ENCODE data around the gene XPO4.

XPO4 gene

GRCh38 chr13:20828539-20829364, 73.8 kb downstream of the XPO4 start:
- peak in 1 of 2 donors; percentile 6 for DNase-seq (ENCODE audit: low read depth in 2 of 2)

GRCh38 chr13:20826843-20827560, 75.5 kb downstream of the XPO4 start:
- DNase-seq (ENCODE audit: low read depth in 2 of 2) = no peak

GRCh38 chr13:20826301-20826700, 76.2 kb downstream of the XPO4 start:
- DNase-seq (ENCODE audit: low read depth in 2 of 2) = no peak

GRCh38 chr13:20825477-20825875, 77.1 kb downstream of the XPO4 start:
- no peak for DNase-seq (ENCODE audit: low read depth in 2 of 2)

- DNase-seq (ENCODE audit: low read depth in 2 of 2) = no peak
These were observed 77.6 kb downstream of the XPO4 start for GRCh38 chr13:20824762-20825476.

GRCh38 chr13:20823071-20823470, 79.5 kb downstream of the XPO4 start:
- no peak for DNase-seq (ENCODE audit: low read depth in 2 of 2)

- DNase-seq (ENCODE audit: low read depth in 2 of 2) = no peak
These were observed 80.1 kb downstream of the XPO4 start for GRCh38 chr13:20822406-20822805.

- no peak for DNase-seq (ENCODE audit: low read depth in 2 of 2)
These were observed 82.8 kb downstream of the XPO4 start for GRCh38 chr13:20819715-20820114.

- no peak for DNase-seq (ENCODE audit: low read depth in 2 of 2)
These were observed 87.1 kb downstream of the XPO4 start for GRCh38 chr13:20815464-20815863.

- DNase-seq (ENCODE audit: low read depth in 2 of 2) = no peak
These were observed 88.2 kb downstream of the XPO4 start for GRCh38 chr13:20814224-20814910.

- no peak for DNase-seq (ENCODE audit: low read depth in 2 of 2)
These were observed 89.7 kb downstream of the XPO4 start for GRCh38 chr13:20812890-20813289.

- no peak for DNase-seq (ENCODE audit: low read depth in 2 of 2)
These were observed 91.7 kb downstream of the XPO4 start for GRCh38 chr13:20810808-20811207.

- no peak for DNase-seq (ENCODE audit: low read depth in 2 of 2)
These were observed 93.7 kb downstream of the XPO4 start for GRCh38 chr13:20808874-20809273.

GRCh38 chr13:20803180-20803965, 99.2 kb downstream of the XPO4 start:
- DNase-seq (ENCODE audit: low read depth in 2 of 2) = no peak

- no peak for DNase-seq (ENCODE audit: low read depth in 2 of 2)
These were observed 100.8 kb downstream of the XPO4 start for GRCh38 chr13:20801707-20802106.

- no peak for DNase-seq (ENCODE audit: low read depth in 2 of 2)
These were observed 102.7 kb downstream of the XPO4 start for GRCh38 chr13:20799726-20800416.

GRCh38 chr13:20798027-20798426, 104.5 kb downstream of the XPO4 start:
- no peak for DNase-seq (ENCODE audit: low read depth in 2 of 2)

- no peak for DNase-seq (ENCODE audit: low read depth in 2 of 2)
These were observed 105.6 kb downstream of the XPO4 start for GRCh38 chr13:20796791-20797508.

GRCh38 chr13:20789665-20790064, 112.9 kb downstream of the XPO4 start:
- DNase-seq (ENCODE audit: low read depth in 2 of 2) = no peak

GRCh38 chr13:20788312-20788711, 114.2 kb downstream of the XPO4 start:
- DNase-seq (ENCODE audit: low read depth in 2 of 2) = no peak
